K562 (cell line): ENCODE data around the gene LYZL6. TPM values are rescaled to one million over a fixed set of nuclear protein-coding genes. Genes with fewer than 3 reads are reported as not detected.

ENCODE experiments used
- ADNP ChIP-seq: fragments of 200-800 bp; sonication (Bioruptor generic); IDR thresholded peaks from 2 replicates; pipeline ENCODE4 v1.6.1; 2016; ENCODE audit warnings: missing genetic modification characterization, missing compliant biosample characterization
- CBFA2T3 ChIP-seq: fragments of 450-650 bp; IDR thresholded peaks from 2 replicates; pipeline ENCODE4 v1.6.1; 2017
- DNMT1 ChIP-seq: fragments of 450-650 bp; IDR thresholded peaks from 2 replicates; pipeline ENCODE4 v1.6.1; 2016; ENCODE audit warnings: antibody characterized with exemption, mild to moderate bottlenecking
- KLF16 ChIP-seq: IDR thresholded peaks from 2 replicates; pipeline ENCODE4 v1.6.1; 2016; ENCODE audit warnings: antibody characterized with exemption
- NFRKB ChIP-seq: fragments of 450-650 bp; IDR thresholded peaks from 2 replicates; pipeline ENCODE4 v1.6.1; 2016; ENCODE audit warnings: low read depth
- NFYB ChIP-seq: IDR thresholded peaks from 2 replicates; pipeline ENCODE4 v1.6.1; 2011; ENCODE audit warnings: mild to moderate bottlenecking, moderate library complexity; ENCODE audit not compliant: insufficient read length; ENCODE audit errors: extremely low read depth
- SPI1 ChIP-seq: IDR thresholded peaks from 2 replicates; pipeline ENCODE4 v1.6.1; 2011; ENCODE audit warnings: low read depth, low read length, control low read depth, borderline replicate concordance
- ZBTB7A ChIP-seq: IDR thresholded peaks from 2 replicates; pipeline ENCODE4 v1.6.1; 2011; ENCODE audit warnings: low read depth, mild to moderate bottlenecking, low read length, moderate library complexity, borderline replicate concordance; ENCODE audit not compliant: control insufficient read depth
- ZNF57 ChIP-seq: fragments of 450-650 bp; formaldehyde crosslinking; IDR thresholded peaks from 2 replicates; pipeline ENCODE4 v1.4.0; 2020; ENCODE audit warnings: mild to moderate bottlenecking, moderate library complexity
- polyA plus RNA-seq, 8 experiments: library from polyadenylated mRNA; depleted of rRNA in 4 of 8; stranded (reverse) in 5 of 8; unstranded in 3 of 8; fragments of >200 nt; fragmentation: Nextera tagmentation in 2 of 8; fragmentation: Illumina TruSeq in 1 of 8; extraction: Ambion mirVana in 2 of 8; extraction: Trizol in 1 of 8; gene quantifications; 2 replicates each; pipeline versions ENCODE4 v1.2.1 to v1.2.3, GENCODE V29; 2011 to 2014; ENCODE audit warnings: inconsistent platforms in 1 of 8, missing spikeins in 1 of 8
- total RNA-seq, 7 experiments: library from RNA; depleted of rRNA in 6 of 7; stranded (reverse); fragments of >200 nt in 6 of 7; fragmentation: Illumina TruSeq in 2 of 7; extraction: Trizol in 2 of 7; gene quantifications; 2 replicates each; pipeline versions ENCODE4 v1.2.1 to v1.2.3, GENCODE V29; 2011 to 2021; ENCODE audit warnings: low replicate concordance in 1 of 7
- TF ChIP-seq, protein P1 (sequence below): fragments of 200-800 bp; sonication (Bioruptor generic); IDR thresholded peaks from 2 replicates; pipeline ENCODE4 v1.6.1; 2016; ENCODE audit warnings: missing genetic modification characterization, missing compliant biosample characterization
- TF ChIP-seq, protein P2 (sequence below): fragments of 150-350 bp; IDR thresholded peaks from 2 replicates; pipeline ENCODE4 v1.6.1; 2014; ENCODE audit warnings: low read depth, mild to moderate bottlenecking, low read length, borderline replicate concordance
- TF ChIP-seq, protein P3 (sequence below): fragments of 450-650 bp; conservative IDR thresholded peaks from 2 replicates; pipeline ENCODE4 v1.6.1; 2016; ENCODE audit warnings: missing genetic modification characterization, low read depth, mild to moderate bottlenecking, missing compliant biosample characterization, moderate library complexity
- TF ChIP-seq, protein P4 (sequence below): fragments of 250-450 bp; sonication (Bioruptor Pico); IDR thresholded peaks from 2 replicates; pipeline ENCODE4 v1.8.0; 2021; ENCODE audit warnings: mild to moderate bottlenecking, moderate library complexity
- TF ChIP-seq, protein P5 (sequence below): sonication (generic); formaldehyde crosslinking; IDR thresholded peaks from 2 replicates; pipeline ENCODE4 v1.9.0; 2022; ENCODE audit warnings: mild to moderate bottlenecking, missing genetic modification reagents
- TF ChIP-seq, protein P6 (sequence below): IDR thresholded peaks from 2 replicates; pipeline ENCODE4 v1.6.1; 2016; ENCODE audit warnings: missing genetic modification characterization, missing compliant biosample characterization

Gene LYZL6
- total and polyA plus RNA-seq, 9 of the 15 experiments (the other 6 are each of a cell fraction or from before 2014, with no cell fraction given), result not detected

DNA sequence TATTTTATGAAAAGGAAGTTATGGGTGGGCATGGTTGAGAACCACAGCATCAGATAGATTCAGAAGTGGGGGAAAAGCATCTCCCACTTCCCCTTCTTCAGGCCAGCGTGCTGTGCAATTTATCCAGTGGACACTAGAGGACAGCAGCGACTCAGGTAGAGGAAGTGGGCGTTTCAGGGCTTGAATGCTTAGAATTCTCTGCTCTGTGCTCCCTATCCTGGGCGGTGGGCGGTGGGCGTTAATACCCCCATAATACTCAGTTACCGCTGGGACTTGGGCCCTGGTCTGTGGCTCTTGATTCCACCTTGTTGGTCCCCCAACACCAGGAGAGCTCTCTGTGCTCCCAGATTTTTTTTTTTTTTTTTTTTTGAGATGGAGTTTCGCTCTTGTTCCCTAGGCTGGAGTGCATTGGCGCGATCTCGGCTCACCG lies 3.7 kb upstream of the LYZL6 start (continued):
- peak; percentile 66; the same call in 1 of the 2 replicates for TF ChIP-seq ZBTB7A
- TF ChIP-seq CBFA2T3, result no peak
- peak; percentile 98 for TF ChIP-seq SPI1
- TF ChIP-seq, protein P1, sequence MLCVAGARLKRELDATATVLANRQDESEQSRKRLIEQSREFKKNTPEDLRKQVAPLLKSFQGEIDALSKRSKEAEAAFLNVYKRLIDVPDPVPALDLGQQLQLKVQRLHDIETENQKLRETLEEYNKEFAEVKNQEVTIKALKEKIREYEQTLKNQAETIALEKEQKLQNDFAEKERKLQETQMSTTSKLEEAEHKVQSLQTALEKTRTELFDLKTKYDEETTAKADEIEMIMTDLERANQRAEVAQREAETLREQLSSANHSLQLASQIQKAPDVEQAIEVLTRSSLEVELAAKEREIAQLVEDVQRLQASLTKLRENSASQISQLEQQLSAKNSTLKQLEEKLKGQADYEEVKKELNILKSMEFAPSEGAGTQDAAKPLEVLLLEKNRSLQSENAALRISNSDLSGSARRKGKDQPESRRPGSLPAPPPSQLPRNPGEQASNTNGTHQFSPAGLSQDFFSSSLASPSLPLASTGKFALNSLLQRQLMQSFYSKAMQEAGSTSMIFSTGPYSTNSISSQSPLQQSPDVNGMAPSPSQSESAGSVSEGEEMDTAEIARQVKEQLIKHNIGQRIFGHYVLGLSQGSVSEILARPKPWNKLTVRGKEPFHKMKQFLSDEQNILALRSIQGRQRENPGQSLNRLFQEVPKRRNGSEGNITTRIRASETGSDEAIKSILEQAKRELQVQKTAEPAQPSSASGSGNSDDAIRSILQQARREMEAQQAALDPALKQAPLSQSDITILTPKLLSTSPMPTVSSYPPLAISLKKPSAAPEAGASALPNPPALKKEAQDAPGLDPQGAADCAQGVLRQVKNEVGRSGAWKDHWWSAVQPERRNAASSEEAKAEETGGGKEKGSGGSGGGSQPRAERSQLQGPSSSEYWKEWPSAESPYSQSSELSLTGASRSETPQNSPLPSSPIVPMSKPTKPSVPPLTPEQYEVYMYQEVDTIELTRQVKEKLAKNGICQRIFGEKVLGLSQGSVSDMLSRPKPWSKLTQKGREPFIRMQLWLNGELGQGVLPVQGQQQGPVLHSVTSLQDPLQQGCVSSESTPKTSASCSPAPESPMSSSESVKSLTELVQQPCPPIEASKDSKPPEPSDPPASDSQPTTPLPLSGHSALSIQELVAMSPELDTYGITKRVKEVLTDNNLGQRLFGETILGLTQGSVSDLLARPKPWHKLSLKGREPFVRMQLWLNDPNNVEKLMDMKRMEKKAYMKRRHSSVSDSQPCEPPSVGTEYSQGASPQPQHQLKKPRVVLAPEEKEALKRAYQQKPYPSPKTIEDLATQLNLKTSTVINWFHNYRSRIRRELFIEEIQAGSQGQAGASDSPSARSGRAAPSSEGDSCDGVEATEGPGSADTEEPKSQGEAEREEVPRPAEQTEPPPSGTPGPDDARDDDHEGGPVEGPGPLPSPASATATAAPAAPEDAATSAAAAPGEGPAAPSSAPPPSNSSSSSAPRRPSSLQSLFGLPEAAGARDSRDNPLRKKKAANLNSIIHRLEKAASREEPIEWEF (CRISPR knock-in tag), result no peak
- TF ChIP-seq ADNP (tag), result no peak
- TF ChIP-seq, protein P2, sequence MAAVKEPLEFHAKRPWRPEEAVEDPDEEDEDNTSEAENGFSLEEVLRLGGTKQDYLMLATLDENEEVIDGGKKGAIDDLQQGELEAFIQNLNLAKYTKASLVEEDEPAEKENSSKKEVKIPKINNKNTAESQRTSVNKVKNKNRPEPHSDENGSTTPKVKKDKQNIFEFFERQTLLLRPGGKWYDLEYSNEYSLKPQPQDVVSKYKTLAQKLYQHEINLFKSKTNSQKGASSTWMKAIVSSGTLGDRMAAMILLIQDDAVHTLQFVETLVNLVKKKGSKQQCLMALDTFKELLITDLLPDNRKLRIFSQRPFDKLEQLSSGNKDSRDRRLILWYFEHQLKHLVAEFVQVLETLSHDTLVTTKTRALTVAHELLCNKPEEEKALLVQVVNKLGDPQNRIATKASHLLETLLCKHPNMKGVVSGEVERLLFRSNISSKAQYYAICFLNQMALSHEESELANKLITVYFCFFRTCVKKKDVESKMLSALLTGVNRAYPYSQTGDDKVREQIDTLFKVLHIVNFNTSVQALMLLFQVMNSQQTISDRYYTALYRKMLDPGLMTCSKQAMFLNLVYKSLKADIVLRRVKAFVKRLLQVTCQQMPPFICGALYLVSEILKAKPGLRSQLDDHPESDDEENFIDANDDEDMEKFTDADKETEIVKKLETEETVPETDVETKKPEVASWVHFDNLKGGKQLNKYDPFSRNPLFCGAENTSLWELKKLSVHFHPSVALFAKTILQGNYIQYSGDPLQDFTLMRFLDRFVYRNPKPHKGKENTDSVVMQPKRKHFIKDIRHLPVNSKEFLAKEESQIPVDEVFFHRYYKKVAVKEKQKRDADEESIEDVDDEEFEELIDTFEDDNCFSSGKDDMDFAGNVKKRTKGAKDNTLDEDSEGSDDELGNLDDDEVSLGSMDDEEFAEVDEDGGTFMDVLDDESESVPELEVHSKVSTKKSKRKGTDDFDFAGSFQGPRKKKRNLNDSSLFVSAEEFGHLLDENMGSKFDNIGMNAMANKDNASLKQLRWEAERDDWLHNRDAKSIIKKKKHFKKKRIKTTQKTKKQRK, result no peak
- TF ChIP-seq, protein P3, sequence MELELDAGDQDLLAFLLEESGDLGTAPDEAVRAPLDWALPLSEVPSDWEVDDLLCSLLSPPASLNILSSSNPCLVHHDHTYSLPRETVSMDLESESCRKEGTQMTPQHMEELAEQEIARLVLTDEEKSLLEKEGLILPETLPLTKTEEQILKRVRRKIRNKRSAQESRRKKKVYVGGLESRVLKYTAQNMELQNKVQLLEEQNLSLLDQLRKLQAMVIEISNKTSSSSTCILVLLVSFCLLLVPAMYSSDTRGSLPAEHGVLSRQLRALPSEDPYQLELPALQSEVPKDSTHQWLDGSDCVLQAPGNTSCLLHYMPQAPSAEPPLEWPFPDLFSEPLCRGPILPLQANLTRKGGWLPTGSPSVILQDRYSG (tag), result no peak
- TF ChIP-seq DNMT1, result no peak
- TF ChIP-seq, protein P4, sequence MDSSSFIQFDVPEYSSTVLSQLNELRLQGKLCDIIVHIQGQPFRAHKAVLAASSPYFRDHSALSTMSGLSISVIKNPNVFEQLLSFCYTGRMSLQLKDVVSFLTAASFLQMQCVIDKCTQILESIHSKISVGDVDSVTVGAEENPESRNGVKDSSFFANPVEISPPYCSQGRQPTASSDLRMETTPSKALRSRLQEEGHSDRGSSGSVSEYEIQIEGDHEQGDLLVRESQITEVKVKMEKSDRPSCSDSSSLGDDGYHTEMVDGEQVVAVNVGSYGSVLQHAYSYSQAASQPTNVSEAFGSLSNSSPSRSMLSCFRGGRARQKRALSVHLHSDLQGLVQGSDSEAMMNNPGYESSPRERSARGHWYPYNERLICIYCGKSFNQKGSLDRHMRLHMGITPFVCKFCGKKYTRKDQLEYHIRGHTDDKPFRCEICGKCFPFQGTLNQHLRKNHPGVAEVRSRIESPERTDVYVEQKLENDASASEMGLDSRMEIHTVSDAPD, result no peak
- peak; percentile 72 for TF ChIP-seq KLF16
- no peak for TF ChIP-seq NFRKB
- TF ChIP-seq, protein P5, sequence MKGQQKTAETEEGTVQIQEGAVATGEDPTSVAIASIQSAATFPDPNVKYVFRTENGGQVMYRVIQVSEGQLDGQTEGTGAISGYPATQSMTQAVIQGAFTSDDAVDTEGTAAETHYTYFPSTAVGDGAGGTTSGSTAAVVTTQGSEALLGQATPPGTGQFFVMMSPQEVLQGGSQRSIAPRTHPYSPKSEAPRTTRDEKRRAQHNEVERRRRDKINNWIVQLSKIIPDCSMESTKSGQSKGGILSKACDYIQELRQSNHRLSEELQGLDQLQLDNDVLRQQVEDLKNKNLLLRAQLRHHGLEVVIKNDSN (CRISPR knock-in tag), result no peak
- TF ChIP-seq NFYB, result no peak
- TF ChIP-seq, protein P6, sequence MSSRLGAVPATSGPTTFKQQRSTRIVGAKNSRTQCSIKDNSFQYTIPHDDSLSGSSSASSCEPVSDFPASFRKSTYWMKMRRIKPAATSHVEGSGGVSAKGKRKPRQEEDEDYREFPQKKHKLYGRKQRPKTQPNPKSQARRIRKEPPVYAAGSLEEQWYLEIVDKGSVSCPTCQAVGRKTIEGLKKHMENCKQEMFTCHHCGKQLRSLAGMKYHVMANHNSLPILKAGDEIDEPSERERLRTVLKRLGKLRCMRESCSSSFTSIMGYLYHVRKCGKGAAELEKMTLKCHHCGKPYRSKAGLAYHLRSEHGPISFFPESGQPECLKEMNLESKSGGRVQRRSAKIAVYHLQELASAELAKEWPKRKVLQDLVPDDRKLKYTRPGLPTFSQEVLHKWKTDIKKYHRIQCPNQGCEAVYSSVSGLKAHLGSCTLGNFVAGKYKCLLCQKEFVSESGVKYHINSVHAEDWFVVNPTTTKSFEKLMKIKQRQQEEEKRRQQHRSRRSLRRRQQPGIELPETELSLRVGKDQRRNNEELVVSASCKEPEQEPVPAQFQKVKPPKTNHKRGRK (tag), result no peak
- no peak for TF ChIP-seq ZNF57 (CRISPR knock-in tag)
